BLaER1 treated with 17β-estradiol and CSF1 and Interleukin-3, amounts not matched to agents 10 nM and 100 nM (cell line): ENCODE measurements around the gene MAD1L1.
"Not testable (repeated sequence)": the region's sequence is repeated elsewhere in the genome, so short reads cannot be mapped to it uniquely, and the experiment has no call there.

ENCODE experiments used
- H3K27ac ChIP-seq, 11 experiments: shearing (Covaris generic); formaldehyde crosslinking; 2 replicates each; pipeline ENCODE4 v1.8.1; 2022
- H3K27me3 ChIP-seq, 11 experiments: shearing (Covaris generic); formaldehyde crosslinking; 2 replicates each; pipeline ENCODE4 v1.8.1; 2022
- H3K36me3 ChIP-seq, 11 experiments: shearing (Covaris generic); formaldehyde crosslinking; 2 replicates each; pipeline ENCODE4 v1.8.1; 2022
- H3K4me1 ChIP-seq, 10 experiments: shearing (Covaris generic); formaldehyde crosslinking; 2 replicates each; pipeline ENCODE4 v1.8.1; 2022
- H3K4me2 ChIP-seq, 11 experiments: shearing (Covaris generic); formaldehyde crosslinking; 2 replicates each; pipeline ENCODE4 v1.8.1; 2022
- H3K4me3 ChIP-seq, 10 experiments: shearing (Covaris generic); formaldehyde crosslinking; 2 replicates each; pipeline ENCODE4 v1.8.1; 2022
- H3K9ac ChIP-seq, 11 experiments: shearing (Covaris generic); formaldehyde crosslinking; 2 replicates each; pipeline ENCODE4 v1.8.1; 2022
- H3K9me3 ChIP-seq, 11 experiments: shearing (Covaris generic); formaldehyde crosslinking; replicated peaks in 1 of 11; 2 replicates each; pipeline ENCODE4 v1.8.1; 2022
- H4K20me1 ChIP-seq, 11 experiments: shearing (Covaris generic); formaldehyde crosslinking; 2 replicates each; pipeline ENCODE4 v1.8.1; 2022
- Cebpa-rat ChIP-seq, 11 experiments: shearing (Covaris generic); IDR thresholded peaks; 2 replicates each; pipeline ENCODE4 v1.8.1; 2022

MAD1L1 gene

GRCh38 chr7:1817061-1817712 is 415.6 kb downstream of the MAD1L1 start:
- Histone ChIP-seq H3K9ac (no peak overlapping the region), H3K9me3 (no peaks in the 10 kb centered on the region), H3K27ac (peak overlapping the region in 1 of 11 experiments; percentile 29; a peak in 1 of 22 replicates), H3K27me3 (peaks cover 0 to 25% (median 0%) of the 10 kb centered on the region in 11 experiments; a peak in 6 of 22 replicates), H3K4me2 (peak overlapping the region; percentile 59 to 93 (median 81); a peak in 21 of 22 replicates), H4K20me1 (peaks cover 80 to 98% (median 92%) of the 10 kb centered on the region in 11 experiments), H3K36me3 (peaks cover 0 to 22% (median 7%) of the 10 kb centered on the region in 11 experiments; a peak in 8 of 22 replicates), H3K4me1 (peaks cover 39 to 83% (median 75%) of the 10 kb centered on the region in 10 experiments), H3K4me3 (no peak overlapping the region)
- TF ChIP-seq Cebpa-rat (IDR thresholded peaks at IDR 0.05) = no peak

GRCh38 chr7:1816451-1816850 is 416.3 kb downstream of the MAD1L1 start:
- peaks cover 0 to 22% (median 7%) of the 10 kb centered on the region in 11 experiments; a peak in 8 of 22 replicates for H3K36me3 ChIP-seq
- H3K27ac ChIP-seq, H3K4me3 ChIP-seq, H3K9me3 ChIP-seq: not testable (repeated sequence)
- peaks cover 0 to 25% (median 0%) of the 10 kb centered on the region in 11 experiments; a peak in 6 of 22 replicates for H3K27me3 ChIP-seq
- peak overlapping the region in 1 of 11 experiments; percentile 44; a peak in 1 of 22 replicates for H3K9ac ChIP-seq
- peak overlapping the region in 10 of 11 experiments; percentile 35 to 93 (median 84); a peak in 19 of 22 replicates for H3K4me2 ChIP-seq
- H3K4me1 ChIP-seq = peaks cover 40 to 90% (median 79%) of the 10 kb centered on the region in 10 experiments
- peaks cover 73 to 100% (median 89%) of the 10 kb centered on the region in 11 experiments for H4K20me1 ChIP-seq

GRCh38 chr7:1815551-1816281 is 417.0 kb downstream of the MAD1L1 start:
- Histone ChIP-seq H3K27ac (peak overlapping the region in 3 of 11 experiments; percentile 21 to 38 (median 25); a peak in 3 of 22 replicates), H3K36me3 (peaks cover 0 to 22% (median 7%) of the 10 kb centered on the region in 11 experiments; a peak in 8 of 22 replicates), H4K20me1 (peaks cover 67 to 98% (median 86%) of the 10 kb centered on the region in 11 experiments), H3K27me3 (peaks cover 0 to 25% (median 0%) of the 10 kb centered on the region in 11 experiments; a peak in 6 of 22 replicates), H3K9ac (peak overlapping the region in 1 of 11 experiments; percentile 44; a peak in 2 of 22 replicates), H3K4me2 (peak overlapping the region in 9 of 11 experiments; percentile 35 to 93 (median 86); a peak in 18 of 22 replicates), H3K4me1 (peaks cover 46 to 92% (median 82%) of the 10 kb centered on the region in 10 experiments)
- not testable (repeated sequence) for H3K9me3 ChIP-seq, H3K4me3 ChIP-seq

DNA sequence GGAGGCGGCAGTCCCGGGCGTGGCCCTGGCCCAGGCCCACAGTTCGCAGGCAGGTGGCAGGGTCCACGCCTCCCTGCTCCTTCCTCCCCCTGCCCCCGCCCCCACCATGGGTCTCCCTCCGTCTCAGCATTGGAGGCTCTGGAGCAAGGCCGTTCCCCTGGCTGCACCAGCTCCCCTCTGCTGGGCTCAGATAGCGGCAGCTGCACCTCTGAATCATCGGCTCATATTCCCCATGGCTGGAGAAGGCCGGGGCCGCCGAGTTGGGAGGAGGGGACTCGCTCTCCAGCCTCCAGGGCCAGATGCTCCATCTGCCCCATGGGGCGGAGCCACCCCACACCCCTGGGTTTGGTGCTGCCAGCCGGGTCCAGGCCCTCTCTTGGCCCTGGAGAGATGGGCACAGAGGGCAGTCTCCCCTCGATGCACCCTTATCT is 417.7 kb downstream of the MAD1L1 start:
- H4K20me1 ChIP-seq = peaks cover 60 to 93% (median 80%) of the 10 kb centered on the region in 11 experiments
- H3K4me2 ChIP-seq = peak overlapping the region in 9 of 11 experiments; percentile 35 to 93 (median 86); a peak in 17 of 22 replicates
- H3K36me3 ChIP-seq = peaks cover 0 to 22% (median 7%) of the 10 kb centered on the region in 11 experiments; a peak in 8 of 22 replicates
- H3K9me3 ChIP-seq = no peaks in the 10 kb centered on the region
- TF ChIP-seq Cebpa-rat (IDR thresholded peaks at IDR 0.05) = no peak
- H3K27me3 ChIP-seq = peaks cover 0 to 25% (median 0%) of the 10 kb centered on the region in 11 experiments; a peak in 6 of 22 replicates
- peaks cover 42 to 88% (median 81%) of the 10 kb centered on the region in 10 experiments for H3K4me1 ChIP-seq
- H3K9ac ChIP-seq = peak overlapping the region in 1 of 11 experiments; percentile 44; a peak in 1 of 22 replicates
- H3K4me3 ChIP-seq = no peak overlapping the region
- peak overlapping the region in 3 of 11 experiments; percentile 21 to 38 (median 25); a peak in 2 of 22 replicates for H3K27ac ChIP-seq

DNA sequence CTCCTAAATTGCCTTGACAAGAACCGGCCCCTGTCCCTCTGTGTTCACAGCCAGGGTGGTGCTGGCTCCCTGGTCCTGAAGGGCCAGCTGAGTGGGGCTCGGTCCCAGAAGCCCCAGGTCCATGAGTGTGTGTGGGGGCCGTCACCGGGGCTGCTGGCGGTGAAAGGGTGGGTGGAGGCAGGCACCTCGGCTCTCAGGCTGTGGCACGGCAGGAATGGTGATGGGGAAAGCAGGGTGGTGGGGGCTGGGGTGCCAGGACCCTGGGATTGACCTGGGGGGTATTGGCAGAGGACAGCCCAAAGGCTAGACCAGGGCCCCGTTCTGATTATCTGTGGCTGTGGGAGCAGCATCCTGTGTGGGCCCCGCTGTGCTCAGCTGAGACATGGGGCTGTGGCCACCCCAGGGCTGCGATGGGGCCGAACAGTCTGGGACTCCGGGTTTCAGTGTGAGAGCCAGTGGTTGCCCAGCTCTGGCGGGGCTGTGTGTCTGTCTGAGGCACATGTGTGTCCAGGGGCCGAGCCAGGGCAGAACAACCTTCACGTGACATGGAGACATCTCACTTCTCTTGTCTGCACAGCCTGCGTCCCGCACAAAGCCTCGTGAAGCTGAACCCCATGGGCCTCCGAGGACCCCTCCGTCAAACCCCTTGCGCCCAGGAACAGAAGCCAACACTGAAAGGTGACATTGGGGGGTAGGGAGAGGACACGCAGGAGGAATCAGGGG is 418.5 kb downstream of the MAD1L1 start:
- no peak for TF ChIP-seq Cebpa-rat (IDR thresholded peaks at IDR 0.05)
- Histone ChIP-seq H3K4me2 (peak overlapping the region in 9 of 11 experiments; percentile 22 to 79 (median 65); a peak in 12 of 22 replicates), H3K27ac (no peak overlapping the region), H3K9ac (0 out of 22 replicates have a peak overlapping the region, but pooled peaks of 1 of the 11 experiments have one; percentile 22), H3K36me3 (peaks cover 0 to 22% (median 7%) of the 10 kb centered on the region in 11 experiments; a peak in 8 of 22 replicates), H3K27me3 (peaks cover 0 to 21% (median 0%) of the 10 kb centered on the region in 11 experiments; a peak in 6 of 22 replicates), H3K9me3 (no peaks in the 10 kb centered on the region), H3K4me1 (peaks cover 34 to 80% (median 73%) of the 10 kb centered on the region in 10 experiments), H4K20me1 (peaks cover 52 to 92% (median 72%) of the 10 kb centered on the region in 11 experiments), H3K4me3 (no peak overlapping the region)

- H3K4me1 ChIP-seq = peaks cover 27 to 73% (median 66%) of the 10 kb centered on the region in 10 experiments
- H3K4me3 ChIP-seq = no peak overlapping the region
- no peak for TF ChIP-seq Cebpa-rat (IDR thresholded peaks at IDR 0.05)
- peak overlapping the region in 9 of 11 experiments; percentile 22 to 79 (median 65); a peak in 18 of 22 replicates for H3K4me2 ChIP-seq
- H3K36me3 ChIP-seq = peaks cover 0 to 22% (median 7%) of the 10 kb centered on the region in 11 experiments; a peak in 8 of 22 replicates
- H3K9ac ChIP-seq = 0 out of 22 replicates have a peak overlapping the region, but pooled peaks of 1 of the 11 experiments have one; percentile 22
- peaks cover 45 to 85% (median 65%) of the 10 kb centered on the region in 11 experiments for H4K20me1 ChIP-seq
- no peaks in the 10 kb centered on the region for H3K9me3 ChIP-seq
- no peak overlapping the region for H3K27ac ChIP-seq
- peaks cover 0 to 14% (median 0%) of the 10 kb centered on the region in 11 experiments; a peak in 5 of 22 replicates for H3K27me3 ChIP-seq
Observed at GRCh38 chr7:1813394-1814088, 419.2 kb downstream of the MAD1L1 start.

DNA sequence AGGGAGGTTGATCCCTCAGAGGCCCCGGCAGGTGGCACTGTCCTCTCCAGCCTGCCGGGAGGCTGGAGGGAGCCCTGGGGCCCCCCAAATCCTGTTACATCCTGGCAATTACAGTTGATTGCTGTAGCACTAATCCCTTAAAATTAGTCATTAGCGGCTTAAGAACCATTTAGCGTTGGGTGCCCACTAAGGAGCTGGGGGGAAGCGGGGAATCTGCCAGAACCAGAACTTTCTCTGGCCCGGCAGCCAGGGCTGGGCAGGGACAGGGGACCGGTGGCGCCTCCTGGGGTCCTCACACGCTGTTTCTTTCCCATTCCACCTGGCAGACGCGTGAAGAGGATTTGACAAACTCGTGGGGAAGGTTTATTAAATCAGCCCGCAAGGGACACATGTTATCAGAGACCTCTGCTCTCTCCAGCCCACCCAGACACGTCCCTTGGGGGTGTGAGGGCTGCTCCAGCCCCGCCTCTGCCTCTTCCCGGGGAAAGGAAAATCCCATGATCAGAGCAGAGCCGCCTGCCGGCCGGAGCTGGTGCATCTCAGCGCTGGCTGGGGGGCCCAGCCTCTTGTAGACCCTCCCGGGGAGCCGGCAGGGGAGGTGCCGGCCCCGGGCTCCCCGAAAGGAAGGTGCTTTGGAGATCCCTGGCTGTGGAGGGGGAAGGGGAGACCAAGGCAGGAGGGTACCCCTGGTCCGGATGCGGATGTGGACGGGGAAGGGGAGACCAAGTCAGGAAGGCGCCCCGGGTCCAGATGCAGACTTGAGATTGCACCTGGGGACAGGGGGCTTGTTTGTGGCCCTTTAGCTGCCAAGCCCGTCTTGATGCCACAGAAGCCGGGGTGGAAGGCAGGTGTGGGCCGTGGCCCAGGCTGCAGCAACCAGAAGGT is 420.0 kb downstream of the MAD1L1 start:
- no peak for TF ChIP-seq Cebpa-rat (IDR thresholded peaks at IDR 0.05)
- no peak overlapping the region for H3K27ac ChIP-seq
- peaks cover 0 to 22% (median 7%) of the 10 kb centered on the region in 11 experiments; a peak in 8 of 22 replicates for H3K36me3 ChIP-seq
- H3K4me1 ChIP-seq = peaks cover 20 to 65% (median 58%) of the 10 kb centered on the region in 10 experiments; a peak in 19 of 20 replicates
- peak overlapping the region in 10 of 11 experiments; percentile 13 to 79 (median 64); a peak in 18 of 22 replicates for H3K4me2 ChIP-seq
- H4K20me1 ChIP-seq = peaks cover 37 to 77% (median 58%) of the 10 kb centered on the region in 11 experiments
- H3K4me3 ChIP-seq = no peak overlapping the region
- peaks cover 0 to 10% (median 0%) of the 10 kb centered on the region in 11 experiments; a peak in 3 of 22 replicates for H3K27me3 ChIP-seq
- no peaks in the 10 kb centered on the region for H3K9me3 ChIP-seq
- H3K9ac ChIP-seq = peak overlapping the region in 2 of 11 experiments; percentile 1 to 23; a peak in 2 of 22 replicates
